ENCODE data around the gene FASN. TPM values are rescaled to one million over a fixed set of nuclear protein-coding genes. Genes with fewer than 3 reads are reported as not detected.

FASN gene
- total RNA-seq, 6 donors from 2014 or later, result 191 to 805 (median 577) TPM

DNA sequence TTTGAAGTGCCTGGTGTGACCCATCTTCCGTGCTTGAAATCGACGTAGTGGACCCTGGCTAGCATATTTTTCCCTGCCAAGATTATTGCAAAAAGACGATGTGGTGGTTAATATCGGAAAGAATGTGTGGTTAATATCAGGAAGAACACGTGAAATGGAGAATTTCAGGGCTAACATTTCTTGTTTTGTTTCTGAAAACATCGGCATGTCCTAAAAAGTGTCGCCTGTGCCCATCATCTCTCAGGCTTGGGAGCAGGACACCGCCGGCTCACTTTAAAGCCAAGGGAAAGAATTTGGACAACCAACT lies 60.2 kb downstream of the FASN start:
- DNase-seq, result no peak
- peaks cover 14 to 26% (median 19%) of the 10 kb centered on the region in 4 donors for H3K4me1 ChIP-seq
- 6 to 8% methylated on average over 10 of the region's 10 CpGs for WGBS, 2 donors
- peak overlapping the region in 3 of 4 donors; percentile 64 to 78 (median 77) for H3K4me3 ChIP-seq
- TF ChIP-seq, protein P1, sequence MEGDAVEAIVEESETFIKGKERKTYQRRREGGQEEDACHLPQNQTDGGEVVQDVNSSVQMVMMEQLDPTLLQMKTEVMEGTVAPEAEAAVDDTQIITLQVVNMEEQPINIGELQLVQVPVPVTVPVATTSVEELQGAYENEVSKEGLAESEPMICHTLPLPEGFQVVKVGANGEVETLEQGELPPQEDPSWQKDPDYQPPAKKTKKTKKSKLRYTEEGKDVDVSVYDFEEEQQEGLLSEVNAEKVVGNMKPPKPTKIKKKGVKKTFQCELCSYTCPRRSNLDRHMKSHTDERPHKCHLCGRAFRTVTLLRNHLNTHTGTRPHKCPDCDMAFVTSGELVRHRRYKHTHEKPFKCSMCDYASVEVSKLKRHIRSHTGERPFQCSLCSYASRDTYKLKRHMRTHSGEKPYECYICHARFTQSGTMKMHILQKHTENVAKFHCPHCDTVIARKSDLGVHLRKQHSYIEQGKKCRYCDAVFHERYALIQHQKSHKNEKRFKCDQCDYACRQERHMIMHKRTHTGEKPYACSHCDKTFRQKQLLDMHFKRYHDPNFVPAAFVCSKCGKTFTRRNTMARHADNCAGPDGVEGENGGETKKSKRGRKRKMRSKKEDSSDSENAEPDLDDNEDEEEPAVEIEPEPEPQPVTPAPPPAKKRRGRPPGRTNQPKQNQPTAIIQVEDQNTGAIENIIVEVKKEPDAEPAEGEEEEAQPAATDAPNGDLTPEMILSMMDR (IDR thresholded peaks at IDR 0.05), result no peak
- TF ChIP-seq POLR2A (IDR thresholded peaks at IDR 0.05) (no peak), POLR2AphosphoS5 (IDR thresholded peaks at IDR 0.05) (no peak), EP300 (IDR thresholded peaks at IDR 0.05) (no peak)
- peaks cover 0 to 13% (median 0%) of the 10 kb centered on the region in 4 donors for H3K36me3 ChIP-seq
- H3K9me3 ChIP-seq, result no peaks in the 10 kb centered on the region
- ATAC-seq (ENCODE audit: low FRiP score in 2 of 2), result no peak
- peak overlapping the region; percentile 90 to 94 (median 90) for H3K27ac ChIP-seq
- no peaks in the 10 kb centered on the region for H3K27me3 ChIP-seq

GRCh38 chr17:82037092-82037888 lies 60.7 kb downstream of the FASN start, which contains the start of gene DCXR:
TSS of gene DCXR (minus strand) at chr17:82037697. CDS start at chr17:82037682, 15 bp downstream.
- WGBS, 2 donors, result 0% methylated on average over 5 to 38 of the region's 92 CpGs
- H3K27ac ChIP-seq, result peak within 1 kb of the TSS; percentile 90 to 94 (median 90)
- peaks cover 0 to 13% (median 0%) of the 10 kb centered on the region in 4 donors for H3K36me3 ChIP-seq
- H3K4me3 ChIP-seq, result peak within 1 kb of the TSS; percentile 64 to 78 (median 74)
- ATAC-seq (ENCODE audit: low FRiP score in 2 of 2) (peak; percentile 97 to 99), DNase-seq (peak; percentile 99 to 100)
- peaks cover 15 to 29% (median 20%) of the 10 kb centered on the region in 4 donors for H3K4me1 ChIP-seq
- no peaks in the 10 kb centered on the region for H3K27me3 ChIP-seq
- H3K9me3 ChIP-seq, result no peaks in the 10 kb centered on the region
- TF ChIP-seq EP300 (IDR thresholded peaks at IDR 0.05), result peak in 1 of 4 donors; percentile 27
- TF ChIP-seq, protein P1 (IDR thresholded peaks at IDR 0.05), result peak; percentile 84 to 95 (median 93)
- TF ChIP-seq POLR2AphosphoS5 (IDR thresholded peaks at IDR 0.05), result peak; percentile 83 to 99
- TF ChIP-seq POLR2A (IDR thresholded peaks at IDR 0.05), result peak in 3 of 4 donors; percentile 62 to 98 (median 97)

DNA sequence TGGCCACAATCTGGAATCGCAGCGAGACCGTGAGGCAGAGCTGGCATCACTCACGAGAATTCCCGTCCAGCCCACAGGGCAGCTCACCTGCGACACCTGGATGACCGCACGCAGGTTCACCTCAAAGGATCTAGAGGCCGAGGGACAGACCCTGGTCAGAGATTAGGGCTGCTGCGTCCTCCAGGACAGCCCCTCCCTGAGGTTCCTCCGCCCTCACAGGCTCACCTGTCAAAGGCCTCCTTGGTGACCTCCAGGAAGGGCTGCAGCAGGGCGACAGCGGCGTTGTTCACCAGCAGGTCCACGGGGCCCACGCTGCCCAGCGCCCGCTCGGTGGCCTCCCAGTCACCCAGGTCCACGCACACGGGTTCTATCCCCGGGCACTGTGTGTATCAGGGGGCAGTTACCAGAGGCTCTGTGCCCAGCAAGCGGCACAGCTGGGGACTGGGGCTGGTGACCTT lies 61.4 kb downstream of the FASN start:
- ATAC-seq (ENCODE audit: low FRiP score in 2 of 2), result no peak
- WGBS, 2 donors, result 41% methylated on average over 19 of the region's 23 CpGs; no CpG with 5 or more reads in 1 of the 2 donors
- TF ChIP-seq, protein P1 (IDR thresholded peaks at IDR 0.05), result no peak
- TF ChIP-seq POLR2AphosphoS5 (IDR thresholded peaks at IDR 0.05), result no peak
- no peak for TF ChIP-seq POLR2A (IDR thresholded peaks at IDR 0.05)
- no peak for TF ChIP-seq EP300 (IDR thresholded peaks at IDR 0.05)

GRCh38 chr17:82035956-82036633 lies 61.9 kb downstream of the FASN start:
- WGBS, 2 donors, result 87 to 94% methylated on average over 9 to 19 of the region's 20 CpGs
- peak in 1 of 2 donors; percentile 46 for DNase-seq
- Histone ChIP-seq H3K27ac (peak overlapping the region in 3 of 4 donors; percentile 90 to 94 (median 90)), H3K9me3 (no peaks in the 10 kb centered on the region), H3K4me1 (peaks cover 21 to 38% (median 26%) of the 10 kb centered on the region in 4 donors), H3K27me3 (peaks cover 0 to 5% (median 1%) of the 10 kb centered on the region in 4 donors), H3K36me3 (peaks cover 0 to 13% (median 0%) of the 10 kb centered on the region in 4 donors), H3K4me3 (peak overlapping the region; percentile 64 to 78 (median 74))
- no peak for ATAC-seq (ENCODE audit: low FRiP score in 2 of 2)
- no peak for TF ChIP-seq POLR2A (IDR thresholded peaks at IDR 0.05)
- TF ChIP-seq, protein P1 (IDR thresholded peaks at IDR 0.05), result no peak
- no peak for TF ChIP-seq POLR2AphosphoS5 (IDR thresholded peaks at IDR 0.05)
- TF ChIP-seq EP300 (IDR thresholded peaks at IDR 0.05), result no peak

More for the DNA sequence above, 61.4 kb downstream of the FASN start:
- Histone ChIP-seq H3K9me3 (no peaks in the 10 kb centered on the region), H3K4me3 (peak overlapping the region; percentile 64 to 78 (median 74)), H3K27ac (peak overlapping the region; percentile 90 to 94 (median 90)), H3K4me1 (peaks cover 20 to 35% (median 25%) of the 10 kb centered on the region in 4 donors), H3K27me3 (peaks cover 0 to 5% (median 1%) of the 10 kb centered on the region in 4 donors), H3K36me3 (peaks cover 0 to 13% (median 0%) of the 10 kb centered on the region in 4 donors)
- no peak for DNase-seq
